Fibroblast of lung (primary cell): ENCODE data around the gene TMC5. TPM values are rescaled to one million over a fixed set of nuclear protein-coding genes. Genes with fewer than 3 reads are reported as not detected.

ENCODE experiments used
- DNase-seq, 2 donors: peaks; one replicate each; pipeline versions ENCODE4 v3.0.0 to v3.0.0-alpha.2; 2010; ENCODE audit warnings: low read depth in 2 of 2
- H2AFZ ChIP-seq: 2 replicates; pipeline ENCODE4 v1.5.1; 2012; ENCODE audit warnings: low read length, control low read depth, inconsistent platforms
- H3K27ac ChIP-seq: 2 replicates; pipeline ENCODE4 v1.5.1; 2011; ENCODE audit warnings: low read length, control low read depth; ENCODE audit not compliant: insufficient read depth
- H3K27me3 ChIP-seq: 2 replicates; pipeline ENCODE4 v1.5.1; 2011; ENCODE audit warnings: mild to moderate bottlenecking, low read length; ENCODE audit not compliant: control insufficient read depth, insufficient read depth
- H3K36me3 ChIP-seq: 2 replicates; pipeline ENCODE4 v1.5.1; 2011; ENCODE audit warnings: low read length; ENCODE audit not compliant: control insufficient read depth, insufficient read depth
- H3K4me1 ChIP-seq: 2 replicates; pipeline ENCODE4 v1.5.1; 2011; ENCODE audit warnings: low read length; ENCODE audit not compliant: control insufficient read depth, insufficient read depth; ENCODE audit errors: extremely low read depth
- H3K4me2 ChIP-seq: 2 replicates; pipeline ENCODE4 v1.5.1; 2011; ENCODE audit warnings: low read length, control low read depth; ENCODE audit not compliant: insufficient read depth; ENCODE audit errors: extremely low read depth
- H3K4me3 ChIP-seq, 4 experiments: fragments of 200-600 bp in 1 of 4; sonication (generic) in 1 of 4; replicated peaks in 1 of 4; 2 replicates each; pipeline ENCODE4 v1.5.1; 2011 to 2016; ENCODE audit warnings: low read length in 4 of 4, low read depth in 3 of 4, mild to moderate bottlenecking in 3 of 4, control low read depth in 2 of 4, inconsistent platforms in 1 of 4, mixed read lengths in 1 of 4; ENCODE audit not compliant: insufficient read depth in 1 of 4; ENCODE audit errors: control extremely low read depth in 1 of 4
- H3K79me2 ChIP-seq: 2 replicates; pipeline ENCODE4 v1.5.1; 2012; ENCODE audit warnings: mild to moderate bottlenecking, low read length, inconsistent platforms; ENCODE audit not compliant: control insufficient read depth, insufficient read depth
- H3K9ac ChIP-seq: 2 replicates; pipeline ENCODE4 v1.5.1; 2011; ENCODE audit warnings: mild to moderate bottlenecking, low read length, control low read depth; ENCODE audit not compliant: insufficient read depth
- H3K9me3 ChIP-seq: 2 replicates; pipeline ENCODE4 v1.5.1; 2012; ENCODE audit warnings: low read depth, low read length; ENCODE audit not compliant: control insufficient read depth, insufficient read depth
- H4K20me1 ChIP-seq: 2 replicates; pipeline ENCODE4 v1.5.1; 2011; ENCODE audit warnings: low read length; ENCODE audit not compliant: control insufficient read depth, insufficient read depth; ENCODE audit errors: extremely low read depth
- CTCF ChIP-seq, 2 donors: IDR thresholded peaks in 1 of 2; conservative IDR thresholded peaks in 1 of 2; 1 replicate in 1 of 2; 2 replicates in 1 of 2; pipeline ENCODE4 v1.5.1; 2011 to 2012; ENCODE audit warnings: low read length in 2 of 2, control low read depth in 1 of 2, inconsistent platforms in 1 of 2, low read depth in 1 of 2, mild to moderate bottlenecking in 1 of 2
- EZH2 ChIP-seq: IDR thresholded peaks from 2 replicates; pipeline ENCODE4 v1.5.1; 2012; ENCODE audit warnings: low read length, control low read depth, mild to moderate bottlenecking; ENCODE audit errors: missing control alignments
- polyA plus RNA-seq, 2 donors: library from polyadenylated mRNA; depleted of rRNA in 1 of 2; stranded (reverse) in 1 of 2; unstranded in 1 of 2; fragments of >200 nt; gene quantifications; 2 replicates each; pipeline ENCODE4 v1.2.1, GENCODE V29; 2011 to 2012; ENCODE audit warnings: missing spikeins in 1 of 2
- total RNA-seq: library from RNA; depleted of rRNA; stranded (reverse); fragments of >200 nt; gene quantifications from 2 replicates; pipeline ENCODE4 v1.2.1, GENCODE V29; 2014

TMC5 gene
- total and polyA plus RNA-seq, 2 donors (not counting 1 experiment from before 2014, with no cell fraction given) = not detected

GRCh38 chr16:19479302-19479721 lies 61.6 kb downstream of the TMC5 start:
- Histone ChIP-seq H3K4me3 (no peak overlapping the region), H3K9me3 (no peaks in the 10 kb centered on the region), H4K20me1 (no peaks in the 10 kb centered on the region), H3K79me2 (no peaks in the 10 kb centered on the region), H3K36me3 (no peaks in the 10 kb centered on the region), H3K27me3 (no peaks in the 10 kb centered on the region), H2AFZ (no peak overlapping the region), H3K4me1 (no peaks in the 10 kb centered on the region), H3K9ac (no peak overlapping the region), H3K27ac (no peak overlapping the region), H3K4me2 (no peak overlapping the region)
- no peak for TF ChIP-seq EZH2
- no peak for TF ChIP-seq CTCF (conservative IDR thresholded peaks at IDR 0.05 in 1 of 2, IDR thresholded peaks at IDR 0.05 in 1 of 2; ENCODE audit: low read depth in 1 of 2, low read length in 2 of 2)
- no peak for DNase-seq

- peak in 1 of 2 donors; percentile 20 for DNase-seq
- Histone ChIP-seq H3K4me1 (no peaks in the 10 kb centered on the region), H3K4me2 (no peak overlapping the region), H2AFZ (no peak overlapping the region), H3K36me3 (no peaks in the 10 kb centered on the region), H3K4me3 (no peak overlapping the region), H3K79me2 (no peaks in the 10 kb centered on the region), H3K27ac (no peak overlapping the region), H4K20me1 (no peaks in the 10 kb centered on the region), H3K27me3 (no peaks in the 10 kb centered on the region), H3K9ac (no peak overlapping the region), H3K9me3 (no peaks in the 10 kb centered on the region)
- TF ChIP-seq CTCF (conservative IDR thresholded peaks at IDR 0.05 in 1 of 2, IDR thresholded peaks at IDR 0.05 in 1 of 2; ENCODE audit: low read depth in 1 of 2, low read length in 2 of 2) (no peak), EZH2 (no peak)
These were observed 63.6 kb downstream of the TMC5 start for GRCh38 chr16:19481296-19481695.

- Histone ChIP-seq H4K20me1 (no peaks in the 10 kb centered on the region), H2AFZ (no peak overlapping the region), H3K27me3 (no peaks in the 10 kb centered on the region), H3K79me2 (no peaks in the 10 kb centered on the region), H3K4me1 (no peaks in the 10 kb centered on the region), H3K27ac (no peak overlapping the region), H3K4me3 (no peak overlapping the region), H3K36me3 (no peaks in the 10 kb centered on the region), H3K9me3 (no peaks in the 10 kb centered on the region), H3K9ac (no peak overlapping the region), H3K4me2 (no peak overlapping the region)
- DNase-seq = no peak
- TF ChIP-seq CTCF (conservative IDR thresholded peaks at IDR 0.05 in 1 of 2, IDR thresholded peaks at IDR 0.05 in 1 of 2; ENCODE audit: low read depth in 1 of 2, low read length in 2 of 2) (no peak), EZH2 (no peak)
These were observed 64.1 kb downstream of the TMC5 start for GRCh38 chr16:19481769-19482168.
